ENCODE measurements around the gene ATP11A. TPM values are rescaled to one million over a fixed set of nuclear protein-coding genes. Genes with fewer than 3 reads are reported as not detected.

The ATP11A gene
- polyA plus RNA-seq, 4 donors, result 34.2 to 64.6 (median 47.8) TPM

GRCh38 chr13:112755331-112755730 lies 65.5 kb downstream of the ATP11A start:
- no peak for DNase-seq (ENCODE audit: low read depth in 4 of 4, low spot score in 2 of 4)

GRCh38 chr13:112756081-112756480 lies 66.2 kb downstream of the ATP11A start:
- DNase-seq (ENCODE audit: low read depth in 4 of 4, low spot score in 2 of 4), result no peak

GRCh38 chr13:112756511-112756966 lies 66.7 kb downstream of the ATP11A start:
- no peak for DNase-seq (ENCODE audit: low read depth in 4 of 4, low spot score in 2 of 4)

GRCh38 chr13:112756967-112757758 lies 67.3 kb downstream of the ATP11A start:
- DNase-seq (ENCODE audit: low read depth in 4 of 4, low spot score in 2 of 4), result no peak

GRCh38 chr13:112757759-112758086 lies 67.9 kb downstream of the ATP11A start:
- DNase-seq (ENCODE audit: low read depth in 4 of 4, low spot score in 2 of 4), result no peak

GRCh38 chr13:112759053-112759452 lies 69.2 kb downstream of the ATP11A start:
- DNase-seq (ENCODE audit: low read depth in 4 of 4, low spot score in 2 of 4), result no peak

GRCh38 chr13:112759827-112760226 lies 70.0 kb downstream of the ATP11A start:
- DNase-seq (ENCODE audit: low read depth in 4 of 4, low spot score in 2 of 4), result no peak

- no peak for DNase-seq (ENCODE audit: low read depth in 4 of 4, low spot score in 2 of 4)
Observed at GRCh38 chr13:112760435-112760834, 70.6 kb downstream of the ATP11A start.

- DNase-seq (ENCODE audit: low read depth in 4 of 4, low spot score in 2 of 4), result no peak
Observed at GRCh38 chr13:112760931-112761330, 71.1 kb downstream of the ATP11A start.

- no peak for DNase-seq (ENCODE audit: low read depth in 4 of 4, low spot score in 2 of 4)
Observed at GRCh38 chr13:112761701-112762689, 72.2 kb downstream of the ATP11A start.

GRCh38 chr13:112762690-112763080 lies 72.8 kb downstream of the ATP11A start:
- no peak for DNase-seq (ENCODE audit: low read depth in 4 of 4, low spot score in 2 of 4)

GRCh38 chr13:112764028-112764427 lies 74.2 kb downstream of the ATP11A start:
- DNase-seq (ENCODE audit: low read depth in 4 of 4, low spot score in 2 of 4), result no peak

GRCh38 chr13:112764864-112765561 lies 75.2 kb downstream of the ATP11A start:
- no peak for DNase-seq (ENCODE audit: low read depth in 4 of 4, low spot score in 2 of 4)

- no peak for DNase-seq (ENCODE audit: low read depth in 4 of 4, low spot score in 2 of 4)
Observed at GRCh38 chr13:112765731-112766130, 75.9 kb downstream of the ATP11A start.

GRCh38 chr13:112766336-112766735 lies 76.5 kb downstream of the ATP11A start:
- no peak for DNase-seq (ENCODE audit: low read depth in 4 of 4, low spot score in 2 of 4)

- no peak for DNase-seq (ENCODE audit: low read depth in 4 of 4, low spot score in 2 of 4)
Observed at GRCh38 chr13:112767506-112768471, 78.0 kb downstream of the ATP11A start.

GRCh38 chr13:112768795-112769481 lies 79.1 kb downstream of the ATP11A start:
- DNase-seq (ENCODE audit: low read depth in 4 of 4, low spot score in 2 of 4), result no peak

- DNase-seq (ENCODE audit: low read depth in 4 of 4, low spot score in 2 of 4), result no peak
Observed at GRCh38 chr13:112769615-112770014, 79.8 kb downstream of the ATP11A start.

- no peak for DNase-seq (ENCODE audit: low read depth in 4 of 4, low spot score in 2 of 4)
Observed at GRCh38 chr13:112770504-112770903, 80.7 kb downstream of the ATP11A start.
